ENCODE results near the gene NXN. TPM values are rescaled to one million over a fixed set of nuclear protein-coding genes. Genes with fewer than 3 reads are reported as not detected.

Gene NXN
- total RNA-seq, 1 experiment from 2014 or later, result 6.0 TPM

GRCh38 chr17:850851-851763, 128.5 kb downstream of the NXN start:
- DNase-seq (ENCODE audit: low spot score), result no peak
- Histone ChIP-seq H3K27ac (ENCODE audit: low read depth, low read length, poor library complexity, severe bottlenecking) (no peak overlapping the region), H3K36me3 (ENCODE audit: insufficient read depth, low read length, poor library complexity, severe bottlenecking) (no peaks in the 10 kb centered on the region), H3K27me3 (replicated peaks; ENCODE audit: insufficient read depth, low read depth, low read length, poor library complexity) (peaks cover 29% of the 10 kb centered on the region), H3K4me1 (ENCODE audit: insufficient read depth, low read length, poor library complexity, severe bottlenecking) (peaks cover 19% of the 10 kb centered on the region), H3K4me3 (ENCODE audit: low read depth, low read length, poor library complexity, severe bottlenecking) (no peak overlapping the region), H3K9me3 (ENCODE audit: low read depth, low read length, poor library complexity, severe bottlenecking) (no peaks in the 10 kb centered on the region)
- intact Hi-C loops (cut with micrococcal nuclease; ENCODE audit: unreplicated experiment), result no loop called here
- POLR2A ChIA-PET (ENCODE audit: low non-redundant PET), result no interaction called here
- BruUV-seq (replicated peaks), result no TSS peak
- CTCF ChIA-PET, result interaction anchor here (1.0 kb wide), 1 partner anchor 27 kb away, joined by 3 read pairs; no protein-coding TSS in a partner anchor
- TF ChIP-seq EZH2 (IDR thresholded peaks at IDR 0.05; ENCODE audit: borderline replicate concordance, low read depth, low read length, poor library complexity, severe bottlenecking) (no peak), CTCF (conservative IDR thresholded peaks at IDR 0.05; ENCODE audit: low read depth, low read length) (no peak)

- H3K27me3 ChIP-seq (replicated peaks; ENCODE audit: insufficient read depth, low read depth, low read length, poor library complexity), result peaks cover 29% of the 10 kb centered on the region
- H3K9me3 ChIP-seq (ENCODE audit: low read depth, low read length, poor library complexity, severe bottlenecking), result no peaks in the 10 kb centered on the region
- H3K4me1 ChIP-seq (ENCODE audit: insufficient read depth, low read length, poor library complexity, severe bottlenecking), result peaks cover 19% of the 10 kb centered on the region
- no peak for DNase-seq (ENCODE audit: low spot score)
- no peak overlapping the region for H3K4me3 ChIP-seq (ENCODE audit: low read depth, low read length, poor library complexity, severe bottlenecking)
- TF ChIP-seq CTCF (conservative IDR thresholded peaks at IDR 0.05; ENCODE audit: low read depth, low read length), result no peak
- no peak for TF ChIP-seq EZH2 (IDR thresholded peaks at IDR 0.05; ENCODE audit: borderline replicate concordance, low read depth, low read length, poor library complexity, severe bottlenecking)
- H3K36me3 ChIP-seq (ENCODE audit: insufficient read depth, low read length, poor library complexity, severe bottlenecking), result no peaks in the 10 kb centered on the region
- intact Hi-C loops (cut with micrococcal nuclease; ENCODE audit: unreplicated experiment), result no loop called here
- BruUV-seq (replicated peaks), result no TSS peak
- ChIA-PET POLR2A (ENCODE audit: low non-redundant PET) (no interaction called here), CTCF (interaction anchor here (1.0 kb wide), 1 partner anchor 27 kb away, joined by 3 read pairs; no protein-coding TSS in a partner anchor)
- no peak overlapping the region for H3K27ac ChIP-seq (ENCODE audit: low read depth, low read length, poor library complexity, severe bottlenecking)
Measured at GRCh38 chr17:850086-850850, 129.3 kb downstream of the NXN start.

- no peaks in the 10 kb centered on the region for H3K9me3 ChIP-seq (ENCODE audit: low read depth, low read length, poor library complexity, severe bottlenecking)
- no peak overlapping the region for H3K27ac ChIP-seq (ENCODE audit: low read depth, low read length, poor library complexity, severe bottlenecking)
- H3K36me3 ChIP-seq (ENCODE audit: insufficient read depth, low read length, poor library complexity, severe bottlenecking), result no peaks in the 10 kb centered on the region
- intact Hi-C loops (cut with micrococcal nuclease; ENCODE audit: unreplicated experiment), result no loop called here
- peaks cover 19% of the 10 kb centered on the region for H3K4me1 ChIP-seq (ENCODE audit: insufficient read depth, low read length, poor library complexity, severe bottlenecking)
- no peak for DNase-seq (ENCODE audit: low spot score)
- ChIA-PET CTCF (no interaction called here), POLR2A (ENCODE audit: low non-redundant PET) (no interaction called here)
- H3K27me3 ChIP-seq (replicated peaks; ENCODE audit: insufficient read depth, low read depth, low read length, poor library complexity), result peaks cover 29% of the 10 kb centered on the region
- no peak for TF ChIP-seq EZH2 (IDR thresholded peaks at IDR 0.05; ENCODE audit: borderline replicate concordance, low read depth, low read length, poor library complexity, severe bottlenecking)
- BruUV-seq (replicated peaks), result no TSS peak
- H3K4me3 ChIP-seq (ENCODE audit: low read depth, low read length, poor library complexity, severe bottlenecking), result no peak overlapping the region
Measured at GRCh38 chr17:848402-848801, 131.2 kb downstream of the NXN start.

All from A673 (cell line).